VCaP (cell line): ENCODE data around the gene ALDH16A1.
"Not testable (repeated sequence)": the region's sequence is repeated elsewhere in the genome, so short reads cannot be mapped to it uniquely, and the experiment has no call there.

Source experiments
- H3K27ac ChIP-seq: fragments of 450-650 bp; 2 replicates; pipeline ENCODE4 v1.5.1; 2017
- CTCF ChIP-seq: fragments of 450-650 bp; conservative IDR thresholded peaks from 2 replicates; pipeline ENCODE4 v1.5.1; 2017; ENCODE audit warnings: mild to moderate bottlenecking, moderate library complexity

ALDH16A1 gene

GRCh38 chr19:49450405-49450804, 2.6 kb upstream of the ALDH16A1 start:
- no peak for TF ChIP-seq CTCF
- H3K27ac ChIP-seq: peak overlapping the region; percentile 91; the same call in 1 of the 2 replicates

GRCh38 chr19:49451430-49452181, 1.4 kb upstream of the ALDH16A1 start, which contains the start of gene PIH1D1:
TSS of gene PIH1D1 (minus strand) at chr19:49451814. CDS start at chr19:49451574, 240 bp downstream.
- H3K27ac ChIP-seq: peak within 1 kb of the TSS; percentile 91
- no peak for TF ChIP-seq CTCF

- peak overlapping the region; percentile 91 for H3K27ac ChIP-seq
- no peak for TF ChIP-seq CTCF
Observed at GRCh38 chr19:49453757-49454240, 774 bp downstream of the ALDH16A1 start.

GRCh38 chr19:49455773-49456172, 2.7 kb downstream of the ALDH16A1 start:
- no peak for TF ChIP-seq CTCF
- H3K27ac ChIP-seq: no peak overlapping the region

- no peak overlapping the region for H3K27ac ChIP-seq
Observed at GRCh38 chr19:49456326-49456725, 3.3 kb downstream of the ALDH16A1 start.

GRCh38 chr19:49458567-49458903, 5.5 kb downstream of the ALDH16A1 start:
- no peak for TF ChIP-seq CTCF
- no peak overlapping the region for H3K27ac ChIP-seq

More at GRCh38 chr19:49456326-49456725, 3.3 kb downstream of the ALDH16A1 start:
- TF ChIP-seq CTCF: no peak

GRCh38 chr19:49459388-49459787, 6.4 kb downstream of the ALDH16A1 start:
- H3K27ac ChIP-seq: no peak overlapping the region
- TF ChIP-seq CTCF: no peak

GRCh38 chr19:49461130-49461529, 8.1 kb downstream of the ALDH16A1 start:
- not testable (repeated sequence) for H3K27ac ChIP-seq
